HG03025 (cell line): Measurements from ENCODE around the gene NAA50.

Experiments used
- ATAC-seq: cut with Tn5 transposase; IDR thresholded peaks from one replicate; pipeline ENCODE4 v1.9.1; 2021; ENCODE audit warnings: mild to moderate bottlenecking, moderate library complexity; ENCODE audit not compliant: unreplicated experiment, low FRiP score

The NAA50 gene

GRCh38 chr3:113695431-113695785, 50.6 kb downstream of the NAA50 start:
- no peak for ATAC-seq

DNA sequence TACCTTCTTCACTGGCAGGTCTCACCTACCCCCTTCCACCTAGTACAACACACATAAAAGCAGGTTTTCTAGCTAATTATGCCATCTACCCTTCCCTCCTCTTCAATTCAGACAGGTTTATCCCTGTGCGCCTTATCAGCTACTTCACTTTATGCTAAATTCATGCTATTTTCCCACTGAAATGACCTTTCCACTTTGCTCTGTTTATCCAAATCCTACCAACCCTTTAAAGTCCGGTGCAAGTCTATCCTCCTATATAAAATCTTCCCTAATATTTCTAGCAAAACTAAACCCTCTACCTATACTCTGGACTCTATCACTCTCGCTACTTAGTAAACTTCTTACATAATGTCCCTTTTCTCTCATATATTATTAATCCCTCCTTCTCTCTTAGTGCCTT, 55.6 kb downstream of the NAA50 start:
- no peak for ATAC-seq

- ATAC-seq, result no peak
Observed at GRCh38 chr3:113685956-113686721, 59.9 kb downstream of the NAA50 start.

DNA sequence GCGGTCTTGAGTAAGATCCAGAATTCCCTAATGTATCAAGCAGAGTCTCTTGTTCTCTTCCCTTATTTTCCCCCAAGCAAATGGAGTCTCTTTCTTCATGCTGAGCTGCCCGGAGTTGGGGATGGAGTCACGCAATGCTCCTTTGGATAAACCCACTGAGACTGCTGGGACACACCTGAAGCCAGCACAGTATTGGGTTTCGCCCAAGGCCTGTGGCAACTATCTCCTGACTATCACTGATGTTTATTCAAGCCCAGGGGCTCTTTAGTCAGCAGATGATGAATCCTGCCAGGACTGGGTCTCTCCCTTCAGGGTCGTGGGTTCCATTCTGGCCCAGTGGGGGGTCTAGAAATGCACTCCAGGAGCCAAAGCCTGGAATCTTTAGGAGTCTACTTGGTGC, 60.9 kb downstream of the NAA50 start:
- ATAC-seq, result no peak

DNA sequence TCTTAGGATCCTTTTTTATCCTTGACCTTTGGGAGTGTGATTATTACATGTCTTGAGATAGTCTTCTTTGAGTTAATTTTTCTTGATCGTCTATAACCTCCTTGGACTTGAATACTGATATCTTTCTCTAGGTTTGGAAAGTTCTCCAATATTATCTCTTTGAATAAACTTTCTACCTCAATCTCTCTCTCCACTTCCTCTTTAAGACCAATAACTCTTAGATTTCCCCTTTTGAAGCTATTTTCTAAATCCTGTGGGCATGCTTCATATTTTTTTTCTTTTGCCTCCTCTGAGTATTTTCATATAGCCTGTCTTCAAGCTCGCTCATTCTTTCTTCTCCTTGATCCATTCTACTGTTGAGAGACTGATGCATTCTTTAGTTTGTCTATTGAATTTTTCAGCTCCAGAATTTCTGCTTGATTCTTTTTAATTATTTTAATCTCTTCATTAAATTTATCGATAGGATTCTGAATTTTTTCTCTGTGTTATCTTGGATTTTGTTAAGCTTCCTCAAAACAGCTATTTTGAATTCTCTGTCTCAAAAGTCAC, 61.7 kb downstream of the NAA50 start:
- no peak for ATAC-seq

GRCh38 chr3:113678773-113679172, 67.3 kb downstream of the NAA50 start:
- ATAC-seq, result no peak

- no peak for ATAC-seq
Observed at GRCh38 chr3:113677737-113678136, 68.3 kb downstream of the NAA50 start.

DNA sequence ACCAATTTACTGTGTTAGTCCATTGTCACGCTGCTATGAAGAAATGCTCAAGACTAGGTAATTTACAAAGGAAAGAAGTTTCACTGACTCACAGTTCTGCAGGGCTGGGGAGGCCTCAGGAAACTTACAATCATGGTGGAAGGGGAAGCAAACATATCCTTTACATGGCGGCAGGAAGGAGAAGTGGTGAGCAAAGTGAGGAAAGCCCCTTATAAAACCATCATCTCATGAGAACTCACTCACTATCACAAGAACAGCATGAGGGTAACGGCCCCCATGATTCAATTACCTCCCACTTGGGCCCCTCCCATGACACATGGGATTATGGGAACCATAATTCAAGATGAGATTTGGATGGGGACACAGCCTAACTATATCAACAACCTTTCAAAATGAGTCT, 69.8 kb downstream of the NAA50 start:
- ATAC-seq, result no peak

- no peak for ATAC-seq
Observed at GRCh38 chr3:113673593-113673992, 72.5 kb downstream of the NAA50 start.

GRCh38 chr3:113668015-113668414, 78.0 kb downstream of the NAA50 start:
- ATAC-seq, result no peak
